ENCODE data around the gene RASA2.

GRCh38 chr3:141656771-141657170 is 169.9 kb downstream of the RASA2 start:
- TF ChIP-seq EZH2 (IDR thresholded peaks at IDR 0.05; ENCODE audit: low read depth, low read length, severe bottlenecking) (no peak), CTCF (IDR thresholded peaks at IDR 0.05; ENCODE audit: control extremely low read depth in 1 of 3, insufficient read depth in 1 of 3, low read depth in 1 of 3, low read length in 3 of 3) (no peak), POLR2A (IDR thresholded peaks at IDR 0.05; ENCODE audit: control extremely low read depth in 1 of 2, low read depth in 2 of 2, low read length in 2 of 2) (no peak), YY1 (IDR thresholded peaks at IDR 0.05; ENCODE audit: low read depth, low read length) (no peak), CHD2 (IDR thresholded peaks at IDR 0.05; ENCODE audit: low read length) (no peak), RBBP5 (IDR thresholded peaks at IDR 0.05; ENCODE audit: borderline replicate concordance, low read depth, low read length) (no peak), EP300 (IDR thresholded peaks at IDR 0.05; ENCODE audit: borderline replicate concordance in 1 of 2, low read depth in 2 of 2, low read length in 2 of 2) (no peak), SP2 (IDR thresholded peaks at IDR 0.05; ENCODE audit: low read length) (no peak), PHF8 (conservative IDR thresholded peaks at IDR 0.05; ENCODE audit: low read depth, low read length) (no peak), CHD1 (IDR thresholded peaks at IDR 0.05; ENCODE audit: low read depth, low read length) (no peak)

Measured in H1 (cell line).